Retinal pigment epithelial cell (primary cell): Measurements from ENCODE around the gene GRID1.

ENCODE experiments used
- DNase-seq: peaks from one replicate; pipeline ENCODE4 v3.0.0-alpha.2; 2010; ENCODE audit warnings: low read depth
- H3K4me3 ChIP-seq: 2 replicates; pipeline ENCODE4 v1.5.1; 2011; ENCODE audit warnings: mild to moderate bottlenecking, low read length, control low read depth, moderate library complexity
- TF ChIP-seq, protein P1 (sequence below): conservative IDR thresholded peaks from 2 replicates; pipeline ENCODE4 v1.5.1; 2011; ENCODE audit warnings: low read depth, low read length, control low read depth, inconsistent platforms

The GRID1 gene

DNA sequence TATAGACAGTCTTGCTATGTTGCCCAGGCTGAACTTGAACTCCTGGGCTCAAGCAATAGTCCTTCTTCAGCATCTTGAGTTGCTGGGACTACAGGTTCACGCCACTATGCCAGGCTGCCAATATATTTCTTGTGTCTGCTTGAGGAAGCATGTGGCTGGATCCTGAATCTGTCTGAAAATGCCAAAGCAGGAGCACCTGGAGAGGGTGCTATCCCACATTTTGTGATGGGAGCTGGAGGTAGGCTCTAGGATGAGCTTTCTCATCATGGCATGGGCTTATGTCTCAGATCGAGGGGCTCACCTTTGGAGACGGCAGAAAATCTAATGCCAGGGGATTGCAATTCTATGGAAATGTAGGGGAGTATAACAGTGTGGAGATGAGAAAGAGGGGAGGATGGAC, 744.2 kb downstream of the GRID1 start:
- TF ChIP-seq, protein P1, sequence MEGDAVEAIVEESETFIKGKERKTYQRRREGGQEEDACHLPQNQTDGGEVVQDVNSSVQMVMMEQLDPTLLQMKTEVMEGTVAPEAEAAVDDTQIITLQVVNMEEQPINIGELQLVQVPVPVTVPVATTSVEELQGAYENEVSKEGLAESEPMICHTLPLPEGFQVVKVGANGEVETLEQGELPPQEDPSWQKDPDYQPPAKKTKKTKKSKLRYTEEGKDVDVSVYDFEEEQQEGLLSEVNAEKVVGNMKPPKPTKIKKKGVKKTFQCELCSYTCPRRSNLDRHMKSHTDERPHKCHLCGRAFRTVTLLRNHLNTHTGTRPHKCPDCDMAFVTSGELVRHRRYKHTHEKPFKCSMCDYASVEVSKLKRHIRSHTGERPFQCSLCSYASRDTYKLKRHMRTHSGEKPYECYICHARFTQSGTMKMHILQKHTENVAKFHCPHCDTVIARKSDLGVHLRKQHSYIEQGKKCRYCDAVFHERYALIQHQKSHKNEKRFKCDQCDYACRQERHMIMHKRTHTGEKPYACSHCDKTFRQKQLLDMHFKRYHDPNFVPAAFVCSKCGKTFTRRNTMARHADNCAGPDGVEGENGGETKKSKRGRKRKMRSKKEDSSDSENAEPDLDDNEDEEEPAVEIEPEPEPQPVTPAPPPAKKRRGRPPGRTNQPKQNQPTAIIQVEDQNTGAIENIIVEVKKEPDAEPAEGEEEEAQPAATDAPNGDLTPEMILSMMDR: no peak
- DNase-seq: no peak
- no peak overlapping the region for H3K4me3 ChIP-seq

DNA sequence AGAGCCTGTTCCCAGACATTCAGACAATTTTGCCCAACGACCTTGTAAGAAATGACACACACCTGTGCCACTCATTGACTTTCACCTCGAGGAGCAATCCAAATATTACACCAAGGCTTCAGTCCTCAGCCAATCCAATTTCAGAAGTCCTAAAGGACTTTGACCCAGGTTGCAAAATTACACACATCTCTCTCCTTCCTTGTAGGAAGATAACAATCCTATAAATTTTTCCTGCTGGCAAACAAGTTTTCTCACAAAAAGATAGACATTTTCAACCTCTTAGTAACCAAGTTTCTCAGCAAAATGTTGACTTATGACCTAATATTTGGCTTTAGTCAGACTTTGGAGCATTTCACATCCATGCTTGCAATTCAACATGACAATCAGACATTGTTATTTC, 745.0 kb downstream of the GRID1 start:
- no peak overlapping the region for H3K4me3 ChIP-seq

DNA sequence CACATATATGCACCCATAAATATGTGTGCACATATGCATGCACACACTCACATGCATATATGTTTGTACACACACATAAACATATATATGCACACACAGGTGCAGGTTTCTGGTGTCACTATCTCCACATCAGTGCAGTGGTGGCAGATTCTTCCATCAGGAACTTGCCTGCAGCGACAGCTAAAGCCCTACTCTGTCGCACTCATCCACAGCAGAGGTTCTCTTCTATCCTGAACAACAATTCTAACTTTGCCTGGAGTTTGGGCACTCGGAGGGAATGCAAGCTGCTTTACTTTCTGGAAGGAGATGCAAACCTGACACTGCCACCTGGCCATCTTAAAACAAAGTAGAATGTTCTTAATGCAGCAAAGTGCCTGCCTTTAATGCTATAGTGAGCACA, 745.8 kb downstream of the GRID1 start:
- H3K4me3 ChIP-seq: no peak overlapping the region
- TF ChIP-seq, protein P1: no peak
- no peak for DNase-seq

More for the DNA sequence above, 745.0 kb downstream of the GRID1 start:
- DNase-seq: no peak
- TF ChIP-seq, protein P1: no peak

DNA sequence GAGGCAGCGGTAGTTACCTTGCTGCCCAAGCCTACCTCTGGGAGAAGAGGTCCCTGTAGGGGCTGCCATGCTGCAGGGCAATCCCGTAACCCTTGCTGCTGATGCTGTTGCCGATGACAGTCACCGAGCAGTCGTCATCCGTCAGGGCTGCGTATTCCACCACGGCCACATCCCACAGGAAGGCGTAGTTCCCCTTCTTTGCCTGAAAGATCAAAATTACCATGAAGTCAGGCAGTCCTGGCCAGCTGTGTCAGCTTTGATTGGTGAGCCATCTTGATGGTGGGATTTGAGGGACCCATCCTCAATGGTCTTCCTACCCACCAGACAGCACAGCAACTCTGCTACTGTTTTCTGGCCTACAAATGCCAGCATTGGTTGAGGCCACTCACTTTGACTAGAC, 746.8 kb downstream of the GRID1 start:
- no peak overlapping the region for H3K4me3 ChIP-seq
- DNase-seq: no peak
- TF ChIP-seq, protein P1: no peak

DNA sequence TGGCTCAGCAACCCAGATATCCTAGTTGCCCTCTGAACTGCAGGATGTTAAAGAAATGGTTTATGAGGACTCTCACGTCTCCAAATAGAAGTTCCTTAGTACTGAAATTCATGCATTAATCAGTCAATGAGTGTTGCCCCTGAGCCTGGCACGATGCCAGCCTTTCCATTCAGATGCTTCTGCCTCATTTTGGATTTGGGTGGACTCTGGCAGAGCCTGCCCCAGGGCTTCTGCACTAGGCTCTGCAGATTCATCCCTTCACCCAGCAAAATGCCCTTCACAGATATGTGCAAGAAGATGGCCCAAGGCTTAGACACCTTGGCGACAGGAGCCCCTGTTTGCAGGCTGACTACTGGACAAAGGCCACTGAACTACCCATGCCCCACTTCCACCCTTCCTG, 747.8 kb downstream of the GRID1 start:
- TF ChIP-seq, protein P1: no peak

DNA sequence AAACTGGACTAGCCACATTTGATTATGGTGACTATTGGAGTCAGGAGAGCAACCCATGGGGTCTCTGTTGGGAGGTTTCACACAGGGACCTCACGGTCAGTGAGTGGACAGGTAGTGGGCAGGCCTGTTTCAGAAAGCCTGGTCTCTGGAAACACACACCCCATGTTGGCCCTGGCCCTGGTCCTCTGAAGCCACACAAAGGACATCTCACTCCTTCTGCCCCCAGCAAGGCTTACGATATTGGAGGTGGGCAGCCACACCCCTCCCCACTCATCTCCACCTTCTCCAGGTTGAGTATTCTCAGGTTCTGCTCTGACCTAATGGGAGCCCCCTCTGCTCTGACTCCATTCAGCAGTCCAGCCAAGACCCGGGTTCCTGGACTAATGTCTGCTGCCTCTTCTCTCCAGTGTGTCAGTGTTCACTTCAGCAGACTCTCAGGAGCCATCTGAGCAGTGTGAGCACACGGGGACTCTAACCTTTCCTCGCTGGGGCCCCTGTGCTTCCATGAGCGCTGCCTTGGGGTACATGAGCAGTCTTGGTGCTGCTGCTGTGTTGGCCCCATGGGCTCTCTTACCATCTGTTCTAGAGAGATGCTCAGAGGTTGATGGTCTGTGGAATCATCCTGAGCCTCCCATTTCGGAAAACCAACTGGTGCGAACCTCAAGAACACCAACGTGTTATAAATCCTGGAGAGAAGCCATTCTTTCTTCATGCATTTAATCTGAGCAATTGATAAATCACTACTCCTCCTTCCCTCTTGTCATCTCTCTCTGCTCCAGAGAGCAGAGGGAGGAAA, 748.6 kb downstream of the GRID1 start:
- DNase-seq: no peak
- H3K4me3 ChIP-seq: no peak overlapping the region
- TF ChIP-seq, protein P1: no peak

More for the DNA sequence above, 747.8 kb downstream of the GRID1 start:
- no peak for DNase-seq
- no peak overlapping the region for H3K4me3 ChIP-seq

DNA sequence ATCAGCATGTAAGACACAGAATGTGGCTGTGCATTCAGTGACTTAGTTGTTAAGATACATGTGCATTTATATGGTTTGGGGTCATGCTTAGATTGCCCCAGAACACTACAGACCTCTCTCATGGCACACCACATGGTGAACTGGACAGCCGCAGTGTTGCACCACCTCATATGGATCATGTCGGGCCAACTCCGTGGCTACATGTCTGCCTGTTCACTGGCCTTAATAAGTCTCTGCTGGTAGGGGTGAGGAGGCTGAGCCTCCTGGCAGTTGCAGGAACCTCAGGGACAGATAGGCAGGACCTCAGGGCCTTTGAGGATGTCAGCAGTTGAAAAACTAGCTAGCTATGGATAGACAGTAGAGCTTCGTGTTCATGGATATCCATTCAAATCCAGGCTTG, 751.0 kb downstream of the GRID1 start:
- TF ChIP-seq, protein P1: no peak
- H3K4me3 ChIP-seq: no peak overlapping the region
- no peak for DNase-seq
